Tibial nerve (tissue), 4 donors: ENCODE data around the gene MINK1. TPM values are rescaled to one million over a fixed set of nuclear protein-coding genes. Genes with fewer than 3 reads are reported as not detected.
A peak's percentile ranks its signal among the peaks of the same experiment; 100 is the strongest.

Experiments used
- DNase-seq, 2 donors: peaks; one replicate each; pipeline ENCODE4 v3.0.0-alpha.2; 2019; ENCODE audit warnings: low spot score in 2 of 2
- H3K27ac ChIP-seq, 4 donors: fragments of 200-600 bp; sonication (generic) in 3 of 4; one replicate each; pipeline ENCODE4 v1.5.1; 2017 to 2019; ENCODE audit warnings: mild to moderate bottlenecking in 1 of 4
- H3K27me3 ChIP-seq, 2 donors: fragments of 200-600 bp; sonication (generic) in 1 of 2; one replicate each; pipeline versions ENCODE4 v1.5.1 to v1.6.0; 2017 to 2019
- H3K36me3 ChIP-seq, 3 donors: fragments of 200-600 bp; sonication (generic); one replicate each; pipeline ENCODE4 v1.5.1; 2018 to 2019
- H3K4me1 ChIP-seq, 4 donors: fragments of 200-600 bp; sonication (generic) in 3 of 4; one replicate each; pipeline ENCODE4 v1.5.1; 2017 to 2019
- H3K4me3 ChIP-seq, 4 donors: fragments of 200-600 bp; sonication (generic) in 3 of 4; one replicate each; pipeline ENCODE4 v1.5.1; 2017 to 2019; ENCODE audit warnings: mild to moderate bottlenecking in 1 of 4, moderate library complexity in 1 of 4
- H3K9me3 ChIP-seq, 4 donors: fragments of 200-600 bp; sonication (generic) in 3 of 4; one replicate each; pipeline ENCODE4 v1.5.1; 2017 to 2019
- CTCF ChIP-seq, 5 experiments: fragments of 200-600 bp in 3 of 5; fragments of 450-650 bp in 2 of 5; sonication (generic) in 3 of 5; IDR thresholded peaks; one replicate each; pipeline ENCODE4 v1.5.1; 2016 to 2019; ENCODE audit warnings: antibody characterized with exemption in 5 of 5, mild to moderate bottlenecking in 3 of 5, moderate library complexity in 2 of 5
- EP300 ChIP-seq, 2 donors: sonication (generic); formaldehyde crosslinking; IDR thresholded peaks; one replicate each; pipeline ENCODE4 v1.6.1; 2017; ENCODE audit warnings: antibody characterized with exemption in 2 of 2, mild to moderate bottlenecking in 1 of 2
- POLR2A ChIP-seq, 2 donors: fragments of 450-650 bp; IDR thresholded peaks; one replicate each; pipeline ENCODE4 v1.6.1; 2017; ENCODE audit warnings: antibody characterized with exemption in 2 of 2, mild to moderate bottlenecking in 2 of 2, moderate library complexity in 2 of 2
- WGBS, 2 donors: methylation state at CpG; one replicate each; pipeline ENCODE4 v1.1.5; 2018; 5-methylcytosine and 5-hydroxymethylcytosine counted together
- total RNA-seq, 4 donors: library from RNA; depleted of rRNA; stranded (reverse); fragments of >200 nt; gene quantifications; one replicate each; pipeline ENCODE4 v1.1.0, GENCODE V29; 2016

The MINK1 gene
- total RNA-seq, 4 donors from 2014 or later, result 57.1 to 94.3 (median 85.7) TPM

- peak overlapping the region; percentile 65 to 92 (median 76) for H3K4me3 ChIP-seq
- DNase-seq, result no peak
- H3K27me3 ChIP-seq, result peaks cover 0 to 7% of the 10 kb centered on the region in 2 donors
- H3K4me1 ChIP-seq, result peaks cover 0 to 40% (median 24%) of the 10 kb centered on the region in 4 donors
- no peaks in the 10 kb centered on the region for H3K9me3 ChIP-seq
- H3K36me3 ChIP-seq, result no peaks in the 10 kb centered on the region
- peak overlapping the region; percentile 87 to 95 (median 92) for H3K27ac ChIP-seq
- WGBS, 2 donors, result 43 to 64% methylated on average over 7 of the region's 7 CpGs
- no peak for TF ChIP-seq EP300 (IDR thresholded peaks at IDR 0.05)
- no peak for TF ChIP-seq POLR2A (IDR thresholded peaks at IDR 0.05)
- no peak for TF ChIP-seq CTCF (IDR thresholded peaks at IDR 0.05)
Measured at GRCh38 chr17:4790705-4791088, 42.4 kb upstream of the MINK1 start.

- DNase-seq, result no peak
- TF ChIP-seq CTCF (IDR thresholded peaks at IDR 0.05), result no peak
- TF ChIP-seq POLR2A (IDR thresholded peaks at IDR 0.05), result no peak
- Histone ChIP-seq H3K4me1 (peaks cover 0 to 14% (median 10%) of the 10 kb centered on the region in 4 donors), H3K27ac (peak overlapping the region in 3 of 4 donors; percentile 75 to 88 (median 85)), H3K36me3 (peaks cover 0 to 30% (median 0%) of the 10 kb centered on the region in 3 donors), H3K27me3 (no peaks in the 10 kb centered on the region), H3K4me3 (no peak overlapping the region), H3K9me3 (no peaks in the 10 kb centered on the region)
- whole genome bisulfite sequencing, 2 donors, result 90 to 92% methylated on average over 1 of the region's 1 CpG
Measured at GRCh38 chr17:4795168-4795567, 38.0 kb upstream of the MINK1 start.

- 0 to 1% methylated on average over 7 of the region's 7 CpGs for WGBS, 2 donors
- TF ChIP-seq CTCF (IDR thresholded peaks at IDR 0.05) (no peak), EP300 (IDR thresholded peaks at IDR 0.05) (no peak), POLR2A (IDR thresholded peaks at IDR 0.05) (no peak)
- Histone ChIP-seq H3K27me3 (no peaks in the 10 kb centered on the region), H3K4me3 (peak overlapping the region; percentile 52 to 87 (median 66)), H3K36me3 (peaks cover 0 to 40% (median 0%) of the 10 kb centered on the region in 3 donors), H3K27ac (peak overlapping the region; percentile 3 to 89 (median 80)), H3K4me1 (peaks cover 0 to 14% (median 8%) of the 10 kb centered on the region in 4 donors), H3K9me3 (no peaks in the 10 kb centered on the region)
- no peak for DNase-seq
Measured at GRCh38 chr17:4796552-4796920, 36.6 kb upstream of the MINK1 start.

GRCh38 chr17:4800462-4801196, 32.5 kb upstream of the MINK1 start:
- no peak for TF ChIP-seq EP300 (IDR thresholded peaks at IDR 0.05)
- TF ChIP-seq CTCF (IDR thresholded peaks at IDR 0.05), result no peak
- TF ChIP-seq POLR2A (IDR thresholded peaks at IDR 0.05), result no peak
- peaks cover 0 to 40% (median 0%) of the 10 kb centered on the region in 3 donors for H3K36me3 ChIP-seq
- no peak for DNase-seq
- H3K27me3 ChIP-seq, result no peaks in the 10 kb centered on the region
- no peaks in the 10 kb centered on the region for H3K9me3 ChIP-seq
- WGBS, 2 donors, result 78 to 84% methylated on average over 10 of the region's 10 CpGs
- no peak overlapping the region for H3K27ac ChIP-seq
- no peak overlapping the region for H3K4me3 ChIP-seq
- peaks cover 0 to 16% (median 8%) of the 10 kb centered on the region in 4 donors for H3K4me1 ChIP-seq

- TF ChIP-seq CTCF (IDR thresholded peaks at IDR 0.05) (no peak), POLR2A (IDR thresholded peaks at IDR 0.05) (no peak), EP300 (IDR thresholded peaks at IDR 0.05) (no peak)
- no peaks in the 10 kb centered on the region for H3K27me3 ChIP-seq
- no peaks in the 10 kb centered on the region for H3K9me3 ChIP-seq
- no peak within 1 kb of the TSS for H3K4me3 ChIP-seq
- H3K36me3 ChIP-seq, result peaks cover 0 to 38% (median 0%) of the 10 kb centered on the region in 3 donors
- WGBS, 2 donors, result 75 to 79% methylated on average over 9 of the region's 9 CpGs
- H3K4me1 ChIP-seq, result peaks cover 0 to 16% (median under 1%) of the 10 kb centered on the region in 4 donors
- no peak for DNase-seq
- no peak within 1 kb of the TSS for H3K27ac ChIP-seq
Measured at GRCh38 chr17:4802228-4802627, 30.9 kb upstream of the MINK1 start, which contains the start of gene C17orf114. Gene C17orf114 (minus strand): TSS chr17:4802328.
